K562 (cell line): ENCODE data around the gene ME3. TPM values are rescaled to one million over a fixed set of nuclear protein-coding genes. Genes with fewer than 3 reads are reported as not detected.

Experiments
- CC2D1A ChIP-seq: fragments of 450-650 bp; IDR thresholded peaks from 2 replicates; pipeline ENCODE4 v1.6.1; 2017; ENCODE audit warnings: mild to moderate bottlenecking
- CEBPG ChIP-seq, 3 experiments: fragments of 200-800 bp in 1 of 3; sonication (Bioruptor generic) in 1 of 3; sonication (generic) in 1 of 3; formaldehyde crosslinking in 1 of 3; IDR thresholded peaks in 2 of 3; conservative IDR thresholded peaks in 1 of 3; 2 replicates each; pipeline versions ENCODE4 v1.6.1 to v1.8.0; 2016 to 2022; ENCODE audit warnings: missing compliant biosample characterization in 2 of 3, missing genetic modification characterization in 2 of 3, mild to moderate bottlenecking in 1 of 3, missing genetic modification reagents in 1 of 3
- CTBP1 ChIP-seq: fragments of 450-650 bp; IDR thresholded peaks from 2 replicates; pipeline ENCODE4 v1.6.1; 2016; ENCODE audit warnings: borderline replicate concordance
- MECOM ChIP-seq: fragments of 250-450 bp; sonication (Bioruptor Pico); IDR thresholded peaks from 2 replicates; pipeline ENCODE4 v1.8.0; 2022; ENCODE audit warnings: inconsistent platforms
- RAD21 ChIP-seq, 2 experiments: fragments of 250-450 bp in 1 of 2; fragments of 450-650 bp in 1 of 2; sonication (Bioruptor Pico) in 1 of 2; formaldehyde crosslinking in 1 of 2; IDR thresholded peaks in 1 of 2; conservative IDR thresholded peaks in 1 of 2; 2 replicates each; pipeline versions ENCODE4 v1.4.0 to v1.8.0; 2020 to 2022; ENCODE audit warnings: mild to moderate bottlenecking in 2 of 2, moderate library complexity in 1 of 2
- RB1 ChIP-seq: fragments of 450-650 bp; IDR thresholded peaks from 2 replicates; pipeline ENCODE4 v1.6.1; 2017; ENCODE audit warnings: low read depth, mild to moderate bottlenecking
- SMC3 ChIP-seq: conservative IDR thresholded peaks from 2 replicates; pipeline ENCODE4 v1.6.1; 2011; ENCODE audit warnings: low read depth, low read length, improper control_type of control experiment; ENCODE audit not compliant: insufficient read depth
- SRF ChIP-seq, 2 experiments: fragments of 250-450, 450-650 bp in 1 of 2; sonication (Bioruptor Pico) in 1 of 2; sonication (generic) in 1 of 2; formaldehyde crosslinking; IDR thresholded peaks; 2 replicates each; pipeline versions ENCODE4 v1.5.0 to v1.5.1; 2020 to 2022; ENCODE audit warnings: mild to moderate bottlenecking in 1 of 2, missing genetic modification reagents in 1 of 2
- TARDBP ChIP-seq: fragments of 450-650 bp; IDR thresholded peaks from 2 replicates; pipeline ENCODE4 v1.6.1; 2016
- TBP ChIP-seq: optimal IDR thresholded peaks from 2 replicates; pipeline ENCODE3; 2011; ENCODE audit warnings: low read depth, low read length, improper control_type of control experiment
- ZNF408 ChIP-seq: fragments of 250-450 bp; sonication (Bioruptor Pico); IDR thresholded peaks from 2 replicates; pipeline ENCODE4 v1.4.0; 2020; ENCODE audit warnings: low read depth, mild to moderate bottlenecking, moderate library complexity
- ZNF77 ChIP-seq: fragments of 250-450 bp; sonication (Bioruptor Pico); IDR thresholded peaks from 2 replicates; pipeline ENCODE4 v1.5.0; 2020
- polyA plus RNA-seq, 8 experiments: library from polyadenylated mRNA; depleted of rRNA in 4 of 8; stranded (reverse) in 5 of 8; unstranded in 3 of 8; fragments of >200 nt; fragmentation: Nextera tagmentation in 2 of 8; fragmentation: Illumina TruSeq in 1 of 8; extraction: Ambion mirVana in 2 of 8; extraction: Trizol in 1 of 8; gene quantifications; 2 replicates each; pipeline versions ENCODE4 v1.2.1 to v1.2.3, GENCODE V29; 2011 to 2014; ENCODE audit warnings: inconsistent platforms in 1 of 8, missing spikeins in 1 of 8
- total RNA-seq, 7 experiments: library from RNA; depleted of rRNA in 6 of 7; stranded (reverse); fragments of >200 nt in 6 of 7; fragmentation: Illumina TruSeq in 2 of 7; extraction: Trizol in 2 of 7; gene quantifications; 2 replicates each; pipeline versions ENCODE4 v1.2.1 to v1.2.3, GENCODE V29; 2011 to 2021; ENCODE audit warnings: low replicate concordance in 1 of 7
- TF ChIP-seq, protein P1 (sequence below): fragments of 250-450 bp; sonication (Bioruptor Pico); IDR thresholded peaks from 2 replicates; pipeline ENCODE4 v1.5.1; 2021; ENCODE audit warnings: mild to moderate bottlenecking
- TF ChIP-seq, protein P2 (sequence below): fragments of 450-650 bp; formaldehyde crosslinking; IDR thresholded peaks from 2 replicates; pipeline ENCODE4 v1.4.0; 2020; ENCODE audit warnings: mild to moderate bottlenecking, moderate library complexity
- TF ChIP-seq, protein P3 (sequence below): sonication (generic); formaldehyde crosslinking; IDR thresholded peaks from 2 replicates; pipeline ENCODE4 v1.9.0; 2022; ENCODE audit warnings: mild to moderate bottlenecking, missing genetic modification reagents

ME3 gene
- total and polyA plus RNA-seq, 9 of the 15 experiments (the other 6 are each of a cell fraction or from before 2014, with no cell fraction given), result not detected

DNA sequence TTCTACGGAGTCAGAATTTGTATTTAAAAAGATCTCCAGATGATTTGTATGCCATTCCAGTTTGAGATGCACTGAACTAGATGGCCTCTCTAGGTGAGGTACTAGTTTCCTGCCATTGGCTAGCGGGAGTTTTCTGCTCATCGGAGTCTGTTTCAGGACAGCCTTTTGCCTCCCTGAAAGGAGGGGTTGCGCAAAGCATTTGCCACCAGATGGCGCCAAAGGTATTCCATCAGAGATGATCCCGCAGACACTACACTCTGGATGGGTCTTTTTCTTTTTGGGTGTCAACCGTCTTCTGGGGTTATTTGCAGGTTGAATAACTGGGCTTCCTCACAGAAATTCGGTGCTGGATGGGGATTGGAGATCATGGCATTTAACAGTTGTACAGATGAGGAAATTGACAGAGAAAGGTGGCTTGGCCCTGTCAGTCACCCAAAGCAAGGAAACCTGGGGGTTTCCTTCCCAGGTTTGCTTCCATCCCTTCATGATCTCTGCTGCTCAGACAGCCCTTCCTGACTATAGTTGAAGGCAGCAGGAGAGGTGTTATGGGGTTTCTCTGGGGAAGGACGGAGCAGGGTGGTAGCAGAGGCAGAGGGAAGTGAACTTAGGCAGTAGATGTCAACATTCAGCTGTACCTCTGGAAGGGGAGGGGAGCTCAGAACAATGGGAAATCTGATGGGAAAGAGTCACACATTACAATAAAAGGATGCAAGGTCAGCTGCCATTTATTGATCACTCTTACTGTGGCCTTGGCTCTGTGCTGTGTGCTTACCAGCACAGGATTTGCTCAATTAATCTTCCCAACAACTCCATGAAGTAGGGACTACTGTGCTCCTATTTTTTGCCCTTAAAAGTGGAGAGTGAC is 216.1 kb downstream of the ME3 start (continued):
- TF ChIP-seq SMC3, result peak; percentile 94
- TF ChIP-seq RB1, result peak; percentile 73
- peak; percentile 58 for TF ChIP-seq CTBP1
- TF ChIP-seq ZNF77 (CRISPR knock-in tag), result no peak
- TF ChIP-seq TARDBP, result peak; percentile 43; the same call in 1 of the 2 replicates
- TF ChIP-seq CC2D1A, result peak; percentile 77
- 0 out of 4 replicates have a peak, but pooled peaks of 1 of the 2 experiments have one; percentile 45 for TF ChIP-seq SRF (CRISPR knock-in tag; IDR thresholded peaks at IDR 0.05)
- TF ChIP-seq MECOM, result 0 out of 2 replicates have a peak, but pooled peaks have one; percentile 31
- TF ChIP-seq, protein P1, sequence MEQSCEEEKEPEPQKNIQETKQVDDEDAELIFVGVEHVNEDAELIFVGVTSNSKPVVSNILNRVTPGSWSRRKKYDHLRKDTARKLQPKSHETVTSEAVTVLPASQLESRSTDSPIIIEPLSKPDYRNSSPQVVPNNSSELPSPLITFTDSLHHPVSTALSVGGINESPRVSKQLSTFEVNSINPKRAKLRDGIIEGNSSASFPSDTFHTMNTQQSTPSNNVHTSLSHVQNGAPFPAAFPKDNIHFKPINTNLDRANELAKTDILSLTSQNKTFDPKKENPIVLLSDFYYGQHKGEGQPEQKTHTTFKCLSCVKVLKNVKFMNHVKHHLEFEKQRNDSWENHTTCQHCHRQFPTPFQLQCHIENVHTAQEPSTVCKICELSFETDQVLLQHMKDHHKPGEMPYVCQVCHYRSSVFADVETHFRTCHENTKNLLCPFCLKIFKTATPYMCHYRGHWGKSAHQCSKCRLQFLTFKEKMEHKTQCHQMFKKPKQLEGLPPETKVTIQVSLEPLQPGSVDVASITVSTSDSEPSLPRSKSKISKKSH (CRISPR knock-in tag), result no peak
- TF ChIP-seq ZNF408 (CRISPR knock-in tag), result no peak
- TF ChIP-seq CEBPG (CRISPR knock-in tag; IDR thresholded peaks at IDR 0.05), result no peak
- peak in 1 of 2 experiments; percentile 68; a peak in 3 of 4 replicates for TF ChIP-seq CEBPG (tag; conservative IDR thresholded peaks at IDR 0.05 in 1 of 2, IDR thresholded peaks at IDR 0.05 in 1 of 2)
- peak; percentile 13 for TF ChIP-seq TBP
- TF ChIP-seq RAD21 (CRISPR knock-in tag; conservative IDR thresholded peaks at IDR 0.05 in 1 of 2, IDR thresholded peaks at IDR 0.05 in 1 of 2), result peak; percentile 97 to 98
- TF ChIP-seq, protein P2, sequence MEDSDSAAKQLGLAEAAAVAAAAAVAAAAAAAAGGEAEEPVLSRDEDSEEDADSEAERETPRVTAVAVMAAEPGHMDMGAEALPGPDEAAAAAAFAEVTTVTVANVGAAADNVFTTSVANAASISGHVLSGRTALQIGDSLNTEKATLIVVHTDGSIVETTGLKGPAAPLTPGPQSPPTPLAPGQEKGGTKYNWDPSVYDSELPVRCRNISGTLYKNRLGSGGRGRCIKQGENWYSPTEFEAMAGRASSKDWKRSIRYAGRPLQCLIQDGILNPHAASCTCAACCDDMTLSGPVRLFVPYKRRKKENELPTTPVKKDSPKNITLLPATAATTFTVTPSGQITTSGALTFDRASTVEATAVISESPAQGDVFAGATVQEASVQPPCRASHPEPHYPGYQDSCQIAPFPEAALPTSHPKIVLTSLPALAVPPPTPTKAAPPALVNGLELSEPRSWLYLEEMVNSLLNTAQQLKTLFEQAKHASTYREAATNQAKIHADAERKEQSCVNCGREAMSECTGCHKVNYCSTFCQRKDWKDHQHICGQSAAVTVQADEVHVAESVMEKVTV (CRISPR knock-in tag), result peak; percentile 95
- TF ChIP-seq, protein P3, sequence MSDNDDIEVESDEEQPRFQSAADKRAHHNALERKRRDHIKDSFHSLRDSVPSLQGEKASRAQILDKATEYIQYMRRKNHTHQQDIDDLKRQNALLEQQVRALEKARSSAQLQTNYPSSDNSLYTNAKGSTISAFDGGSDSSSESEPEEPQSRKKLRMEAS (CRISPR knock-in tag), result no peak
